NCI-H82 treated with DMSO at 0.1 percent for 48 hours (cell line): ENCODE results near the gene NCOA7.
A peak's percentile ranks its signal among the peaks of the same experiment; 100 is the strongest.
"Not testable (repeated sequence)": the region's sequence is repeated elsewhere in the genome, so short reads cannot be mapped to it uniquely, and the experiment has no call there.

Experiments
- DNase-seq: peaks from one replicate; lab custom pipeline; 2025; ENCODE audit not compliant: unreplicated experiment; lab: John Stamatoyannopoulos, UW

NCOA7 gene

DNA sequence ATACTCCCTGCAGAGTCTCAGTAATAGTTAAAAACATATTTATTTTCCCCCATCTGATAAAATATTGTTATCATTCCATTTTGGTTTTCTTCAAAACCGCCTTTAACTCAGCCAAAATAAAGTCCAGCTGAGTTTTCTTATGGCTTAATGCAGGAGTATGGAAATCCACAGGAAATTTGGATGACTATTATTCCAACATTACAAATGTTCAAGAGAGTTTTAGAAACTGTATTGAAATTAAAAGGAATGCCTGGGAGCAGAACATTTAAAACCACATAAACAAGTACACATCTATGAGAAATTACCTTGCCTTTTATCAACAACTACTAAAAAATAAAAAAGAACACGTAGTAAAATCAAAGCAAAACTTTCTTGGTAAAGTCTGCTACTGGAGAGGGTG is 45.7 kb downstream of the NCOA7 start:
- no peak for DNase-seq

- no peak for DNase-seq
Measured at GRCh38 chr6:125839471-125839870, 48.7 kb downstream of the NCOA7 start.

- no peak for DNase-seq
Measured at GRCh38 chr6:125839879-125840278, 49.1 kb downstream of the NCOA7 start.

DNA sequence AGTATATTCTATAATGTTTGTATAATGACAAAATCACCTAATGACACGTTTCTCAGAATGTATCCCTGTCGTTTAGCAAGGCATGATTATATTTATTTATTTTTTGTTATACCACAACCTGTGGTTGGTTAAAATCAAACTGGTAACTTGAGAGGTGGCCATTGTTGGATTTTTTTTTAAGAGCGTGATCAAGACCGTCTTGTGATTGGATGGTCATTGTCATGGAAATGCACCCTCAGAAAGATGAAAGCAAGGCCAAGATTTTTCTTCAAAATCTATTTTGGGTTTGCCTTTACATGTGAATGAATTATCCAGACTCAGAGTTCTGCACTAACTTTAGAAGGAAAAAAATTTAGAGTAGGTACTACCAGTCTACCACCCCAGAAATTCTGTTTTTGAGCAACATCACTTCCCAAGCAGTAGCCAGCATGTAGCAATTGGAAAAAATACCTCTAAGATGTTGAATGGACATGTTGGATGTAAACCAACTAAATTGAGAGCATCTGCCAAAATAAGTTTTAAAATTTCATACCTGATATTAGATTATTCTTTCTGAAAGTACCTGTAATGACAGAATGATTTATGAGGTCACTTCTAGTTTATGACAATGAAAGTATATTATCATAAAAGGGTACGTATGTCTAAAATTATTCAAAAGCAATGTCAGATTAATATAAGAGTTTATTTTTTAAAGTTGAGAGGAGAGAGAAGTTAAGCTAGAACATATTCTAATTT is 50.8 kb downstream of the NCOA7 start:
- no peak for DNase-seq

GRCh38 chr6:125842091-125842626 is 51.4 kb downstream of the NCOA7 start:
- no peak for DNase-seq

GRCh38 chr6:125843593-125843992 is 52.8 kb downstream of the NCOA7 start:
- no peak for DNase-seq

DNA sequence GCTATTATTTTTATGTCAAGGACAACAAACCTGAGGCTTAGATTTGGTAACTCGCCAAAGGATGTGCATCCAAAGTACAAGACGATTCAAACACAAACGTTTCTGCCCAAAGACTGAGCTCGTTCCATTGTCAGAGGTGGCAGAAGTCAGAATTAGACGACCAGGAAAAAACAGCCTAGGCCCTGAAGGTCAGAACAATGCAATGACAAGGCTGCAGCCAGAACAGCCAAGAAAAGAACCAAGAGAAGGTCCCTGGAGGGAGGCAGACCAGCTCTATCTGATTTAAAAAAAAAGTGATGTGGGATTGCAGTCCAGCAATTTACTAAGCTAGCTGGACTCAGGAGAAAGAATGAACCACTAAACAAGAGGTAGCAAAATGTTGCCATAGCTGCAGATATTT is 54.2 kb downstream of the NCOA7 start:
- DNase-seq = no peak

GRCh38 chr6:125846292-125847024 is 55.7 kb downstream of the NCOA7 start:
- peak; percentile 40 for DNase-seq

GRCh38 chr6:125848286-125848685 is 57.5 kb downstream of the NCOA7 start:
- not testable (repeated sequence) for DNase-seq

DNA sequence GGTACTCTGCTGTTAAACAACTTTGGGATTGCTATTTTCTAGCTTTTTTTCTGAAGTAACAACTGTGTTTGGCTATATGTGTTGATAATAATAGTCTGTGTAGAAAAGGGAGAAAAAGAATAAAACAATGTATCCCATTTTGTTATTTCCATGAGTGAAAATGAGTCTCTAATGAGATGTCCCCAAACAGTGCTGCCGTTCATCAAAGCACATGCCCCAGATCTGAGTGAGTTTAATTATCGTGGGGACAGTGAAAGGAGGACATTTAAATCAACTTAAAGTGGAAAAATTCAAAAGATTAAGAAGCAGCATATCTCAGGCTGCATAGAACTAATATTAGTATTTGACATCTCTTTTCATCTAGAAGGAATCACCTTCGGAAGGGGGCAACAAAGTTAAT is 59.6 kb downstream of the NCOA7 start:
- no peak for DNase-seq

DNA sequence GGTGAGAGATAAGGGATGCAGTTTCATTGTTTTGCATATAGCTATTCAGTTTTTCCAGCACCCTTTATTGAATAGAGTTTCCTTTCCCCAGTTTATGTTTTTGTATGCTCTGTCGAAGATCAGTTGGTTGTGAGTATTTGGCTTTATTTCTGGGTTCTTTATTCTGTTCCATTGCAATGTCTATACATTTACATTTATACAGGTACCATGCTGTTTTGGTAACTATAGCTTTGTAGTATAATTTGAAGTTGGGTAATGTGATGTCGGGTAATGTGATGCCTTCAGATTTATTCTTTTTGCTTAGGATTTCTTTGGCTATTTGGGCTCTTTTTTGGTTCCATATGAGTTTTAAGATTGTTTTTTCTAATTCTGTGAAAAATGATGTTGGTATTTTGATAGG is 61.8 kb downstream of the NCOA7 start:
- DNase-seq = no peak

DNA sequence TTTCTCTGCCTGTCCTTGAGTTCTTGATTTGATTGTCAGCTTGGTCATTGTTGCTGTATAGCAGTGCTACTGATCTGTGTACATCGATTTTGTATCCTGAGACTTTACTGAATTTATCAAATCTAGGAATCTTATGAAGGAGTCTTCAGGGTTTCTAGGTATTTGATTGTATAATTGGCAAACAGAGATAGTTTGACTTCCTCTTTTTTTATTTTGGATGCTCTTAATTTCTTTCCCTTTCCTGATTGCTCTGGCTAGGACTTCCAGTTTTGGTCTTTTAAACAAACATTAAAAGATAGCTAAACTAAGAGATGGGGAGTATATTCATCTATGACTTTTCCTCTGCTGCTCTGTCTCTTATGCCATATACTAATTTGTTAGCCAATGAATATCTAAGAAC is 62.4 kb downstream of the NCOA7 start:
- no peak for DNase-seq

DNA sequence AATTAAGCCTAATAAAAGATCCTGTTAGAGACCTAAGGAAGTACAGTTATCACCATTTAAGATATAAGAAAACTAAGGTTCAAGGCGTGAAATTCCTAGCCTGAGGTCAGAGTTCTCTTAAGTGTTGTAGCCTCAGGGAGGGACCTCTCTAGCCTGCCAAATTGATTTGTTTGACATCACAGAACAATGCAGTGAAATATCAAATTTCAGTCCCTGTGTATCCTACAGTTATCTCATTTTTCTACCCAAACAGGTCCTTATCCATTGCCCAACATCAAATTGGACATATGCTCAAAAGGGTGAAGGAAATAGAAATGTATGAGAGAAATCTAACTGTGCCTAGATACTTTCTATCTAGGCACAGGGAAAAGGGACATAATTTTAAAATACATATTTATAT is 63.0 kb downstream of the NCOA7 start:
- no peak for DNase-seq

- no peak for DNase-seq
Measured at GRCh38 chr6:125854355-125854754, 63.6 kb downstream of the NCOA7 start.

- no peak for DNase-seq
Measured at GRCh38 chr6:125855783-125856182, 65.0 kb downstream of the NCOA7 start.

DNA sequence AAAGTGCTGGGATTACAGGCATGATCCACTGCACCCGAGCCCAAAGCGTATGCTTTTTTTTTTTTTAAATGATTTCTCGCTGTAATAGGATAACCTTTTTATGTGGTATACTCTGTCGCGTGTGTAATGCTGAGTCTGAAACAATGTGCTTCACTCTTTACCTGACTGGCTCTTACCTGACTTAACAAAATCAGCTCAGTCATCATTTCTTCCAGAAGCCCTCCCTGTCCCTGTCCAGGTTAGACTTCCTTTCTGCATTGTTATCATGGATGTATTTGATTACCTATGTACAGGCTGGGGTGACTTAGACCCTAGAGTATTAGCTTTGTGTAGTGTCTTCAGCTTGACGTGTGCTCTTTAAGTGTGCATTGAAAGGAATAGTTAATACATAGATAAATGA is 67.1 kb downstream of the NCOA7 start:
- DNase-seq = no peak

DNA sequence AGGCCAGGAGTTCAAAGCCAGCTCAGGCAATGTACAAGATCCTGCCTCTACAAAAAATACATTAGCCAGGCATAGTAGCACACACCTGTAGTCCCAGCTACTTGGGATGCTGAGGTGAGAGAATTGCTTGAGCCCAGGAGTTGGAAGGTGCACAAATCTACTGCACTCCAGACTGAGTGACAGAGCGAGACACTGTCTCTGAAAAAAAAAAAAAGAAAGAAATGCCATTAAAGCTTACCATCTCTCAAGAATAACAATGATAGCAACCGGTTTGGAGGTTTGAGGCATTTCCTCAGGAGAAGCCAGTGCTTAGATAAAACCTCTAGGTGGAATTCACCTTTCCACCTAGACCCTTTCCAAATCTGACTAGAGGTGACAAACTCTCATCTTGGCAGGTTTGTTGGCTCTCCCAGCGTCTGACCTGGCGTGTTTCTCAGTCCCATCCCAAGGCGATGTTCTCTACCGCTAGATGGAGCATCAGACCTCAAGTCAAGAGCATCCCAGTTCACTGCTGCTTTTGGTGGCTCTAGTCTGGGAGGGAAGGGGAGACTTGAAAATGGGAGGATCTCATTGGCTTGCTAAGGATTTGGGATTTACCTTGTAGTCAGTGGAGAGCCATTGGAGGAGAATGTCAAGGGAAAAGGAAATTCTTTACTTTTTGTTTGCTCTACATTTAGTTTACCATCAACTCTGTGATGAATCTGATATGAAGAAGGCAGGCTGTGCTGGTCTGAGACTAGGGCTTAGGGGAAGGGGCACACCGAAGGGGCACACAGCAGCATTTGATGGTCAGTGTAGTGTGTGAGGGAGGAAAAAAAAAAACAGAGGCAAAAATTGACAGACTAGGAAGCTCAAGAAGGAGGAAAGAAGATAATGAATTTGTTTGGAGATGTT is 67.9 kb downstream of the NCOA7 start:
- peak; percentile 84 for DNase-seq

- no peak for DNase-seq
Measured at GRCh38 chr6:125859727-125860126, 69.0 kb downstream of the NCOA7 start.

DNA sequence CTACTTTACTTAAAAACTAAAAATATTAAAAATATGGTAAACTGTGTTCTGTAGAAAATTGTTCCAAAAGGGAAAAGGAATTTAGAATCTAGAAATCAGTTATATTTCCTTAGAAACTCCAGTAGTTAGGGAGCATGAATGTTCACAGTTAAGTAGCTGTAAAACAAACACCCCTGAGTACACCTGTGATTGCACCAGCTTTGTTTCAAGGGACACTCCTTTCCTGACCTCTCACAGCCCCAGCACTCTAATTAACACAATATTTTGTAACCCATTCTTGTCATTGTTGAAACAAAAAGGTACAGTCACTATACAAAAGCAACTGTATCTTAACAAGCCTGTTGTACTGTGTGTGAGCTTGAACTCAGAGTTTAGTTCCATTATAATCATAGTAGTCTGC is 72.3 kb downstream of the NCOA7 start:
- no peak for DNase-seq

DNA sequence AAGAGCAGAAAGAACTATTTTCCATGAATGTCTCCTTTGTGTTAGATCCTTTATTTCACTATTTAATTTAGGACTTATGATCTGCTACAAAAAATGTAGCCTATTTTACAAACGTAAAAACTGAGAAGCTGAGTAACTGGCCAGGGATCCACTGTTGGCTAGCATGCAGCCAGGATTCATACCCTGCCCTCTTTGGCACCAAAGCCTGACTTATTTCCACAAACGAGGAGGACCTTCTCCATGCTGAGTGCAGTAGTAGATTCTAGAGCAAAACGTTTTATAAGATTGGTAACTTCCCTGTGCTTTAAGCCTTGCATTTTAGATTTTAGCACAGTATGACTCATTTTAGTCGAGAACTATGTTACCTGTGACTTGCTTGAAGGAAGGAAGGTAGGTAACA is 74.3 kb downstream of the NCOA7 start:
- no peak for DNase-seq

- DNase-seq = no peak
Measured at GRCh38 chr6:125866433-125866832, 75.7 kb downstream of the NCOA7 start.
